Central memory CD4-positive, alpha-beta T cell (primary cell): Measurements from ENCODE around the gene NUF2.
"Not testable (repeated sequence)": the region's sequence is repeated elsewhere in the genome, so short reads cannot be mapped to it uniquely, and the experiment has no call there.

Experiments used
- DNase-seq: peaks from one replicate; pipeline ENCODE4 v3.0.0; 2022

The NUF2 gene

GRCh38 chr1:163337631-163338030 lies 15.9 kb downstream of the NUF2 start:
- no peak for DNase-seq

GRCh38 chr1:163346326-163346870 lies 24.6 kb downstream of the NUF2 start:
- DNase-seq = no peak

GRCh38 chr1:163347106-163347505 lies 25.4 kb downstream of the NUF2 start:
- DNase-seq = no peak

- no peak for DNase-seq
Measured at GRCh38 chr1:163351912-163352311, 30.2 kb downstream of the NUF2 start.

- DNase-seq = no peak
Measured at GRCh38 chr1:163357378-163357777, 35.6 kb downstream of the NUF2 start.

- not testable (repeated sequence) for DNase-seq
Measured at GRCh38 chr1:163358172-163358571, 36.4 kb downstream of the NUF2 start.

- no peak for DNase-seq
Measured at GRCh38 chr1:163361123-163361934, 39.6 kb downstream of the NUF2 start.

- no peak for DNase-seq
Measured at GRCh38 chr1:163365186-163365585, 43.4 kb downstream of the NUF2 start.

GRCh38 chr1:163366555-163366954 lies 44.8 kb downstream of the NUF2 start:
- DNase-seq = no peak

- no peak for DNase-seq
Measured at GRCh38 chr1:163367721-163368120, 46.0 kb downstream of the NUF2 start.

GRCh38 chr1:163372576-163372975 lies 50.8 kb downstream of the NUF2 start:
- DNase-seq = no peak

GRCh38 chr1:163378554-163378953 lies 56.8 kb downstream of the NUF2 start:
- DNase-seq = no peak

- DNase-seq = no peak
Measured at GRCh38 chr1:163379801-163380200, 58.0 kb downstream of the NUF2 start.

- DNase-seq = no peak
Measured at GRCh38 chr1:163381487-163382184, 59.9 kb downstream of the NUF2 start.

GRCh38 chr1:163382395-163382794 lies 60.6 kb downstream of the NUF2 start:
- DNase-seq = no peak

- no peak for DNase-seq
Measured at GRCh38 chr1:163387146-163387545, 65.4 kb downstream of the NUF2 start.

GRCh38 chr1:163388970-163389369 lies 67.2 kb downstream of the NUF2 start:
- no peak for DNase-seq

GRCh38 chr1:163395790-163396189 lies 74.0 kb downstream of the NUF2 start:
- DNase-seq = no peak

- DNase-seq = no peak
Measured at GRCh38 chr1:163397451-163398200, 75.9 kb downstream of the NUF2 start.

- no peak for DNase-seq
Measured at GRCh38 chr1:163399001-163399400, 77.2 kb downstream of the NUF2 start.

- no peak for DNase-seq
Measured at GRCh38 chr1:163399976-163400601, 78.3 kb downstream of the NUF2 start.

GRCh38 chr1:163401211-163401610 lies 79.5 kb downstream of the NUF2 start:
- DNase-seq = no peak
